ENCODE measurements around the gene CTDP1.

Gene CTDP1

GRCh38 chr18:79756143-79756500 is 76.5 kb downstream of the CTDP1 start:
- H3K4me3 ChIP-seq (ENCODE audit: low read depth, low read length), result no peak overlapping the region
- TF ChIP-seq, protein P1, sequence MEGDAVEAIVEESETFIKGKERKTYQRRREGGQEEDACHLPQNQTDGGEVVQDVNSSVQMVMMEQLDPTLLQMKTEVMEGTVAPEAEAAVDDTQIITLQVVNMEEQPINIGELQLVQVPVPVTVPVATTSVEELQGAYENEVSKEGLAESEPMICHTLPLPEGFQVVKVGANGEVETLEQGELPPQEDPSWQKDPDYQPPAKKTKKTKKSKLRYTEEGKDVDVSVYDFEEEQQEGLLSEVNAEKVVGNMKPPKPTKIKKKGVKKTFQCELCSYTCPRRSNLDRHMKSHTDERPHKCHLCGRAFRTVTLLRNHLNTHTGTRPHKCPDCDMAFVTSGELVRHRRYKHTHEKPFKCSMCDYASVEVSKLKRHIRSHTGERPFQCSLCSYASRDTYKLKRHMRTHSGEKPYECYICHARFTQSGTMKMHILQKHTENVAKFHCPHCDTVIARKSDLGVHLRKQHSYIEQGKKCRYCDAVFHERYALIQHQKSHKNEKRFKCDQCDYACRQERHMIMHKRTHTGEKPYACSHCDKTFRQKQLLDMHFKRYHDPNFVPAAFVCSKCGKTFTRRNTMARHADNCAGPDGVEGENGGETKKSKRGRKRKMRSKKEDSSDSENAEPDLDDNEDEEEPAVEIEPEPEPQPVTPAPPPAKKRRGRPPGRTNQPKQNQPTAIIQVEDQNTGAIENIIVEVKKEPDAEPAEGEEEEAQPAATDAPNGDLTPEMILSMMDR (conservative IDR thresholded peaks at IDR 0.05; ENCODE audit: low read depth, low read length), result no peak
- no peak for DNase-seq (ENCODE audit: low read depth)

DNA sequence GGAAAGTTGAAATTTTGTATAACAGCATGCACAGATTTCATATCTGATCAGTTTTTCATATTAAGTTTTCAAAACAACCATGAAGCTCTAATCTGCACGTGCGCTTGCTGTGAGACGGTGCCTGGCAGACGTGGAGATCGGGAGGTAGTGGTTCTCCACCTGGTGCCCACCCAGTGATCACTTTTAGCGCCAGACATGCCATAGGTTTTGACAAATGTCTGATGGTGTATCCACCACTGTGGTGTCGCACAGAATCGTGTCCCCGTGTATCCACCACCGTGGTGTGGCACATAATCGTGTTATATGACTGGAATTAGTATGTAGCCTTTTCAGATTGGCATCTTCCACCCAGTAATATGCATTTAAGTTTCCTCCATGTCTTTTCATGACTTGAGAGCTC is 77.2 kb downstream of the CTDP1 start:
- TF ChIP-seq, protein P1 (conservative IDR thresholded peaks at IDR 0.05; ENCODE audit: low read depth, low read length), result no peak
- no peak overlapping the region for H3K4me3 ChIP-seq (ENCODE audit: low read depth, low read length)
- no peak for DNase-seq (ENCODE audit: low read depth)

DNA sequence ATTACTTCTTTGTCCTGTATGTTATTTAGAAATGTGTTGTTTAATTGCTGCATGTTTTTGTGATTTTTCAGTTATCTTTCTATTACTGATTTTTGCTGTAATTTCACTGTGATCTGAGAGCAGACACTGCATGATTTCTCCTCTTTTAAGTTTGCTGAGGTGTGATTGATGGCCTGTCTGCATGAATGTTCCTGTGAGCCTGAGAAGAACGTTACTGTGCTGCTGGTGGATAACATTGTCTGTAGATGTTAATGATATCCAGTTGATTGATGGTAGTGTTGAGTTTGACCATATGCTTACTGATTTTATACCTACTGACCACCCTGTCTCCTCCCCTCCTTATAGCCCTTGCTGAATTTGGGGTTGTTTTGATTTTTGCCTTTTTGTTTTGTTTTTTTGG is 80.7 kb downstream of the CTDP1 start:
- no peak for DNase-seq (ENCODE audit: low read depth)

DNA sequence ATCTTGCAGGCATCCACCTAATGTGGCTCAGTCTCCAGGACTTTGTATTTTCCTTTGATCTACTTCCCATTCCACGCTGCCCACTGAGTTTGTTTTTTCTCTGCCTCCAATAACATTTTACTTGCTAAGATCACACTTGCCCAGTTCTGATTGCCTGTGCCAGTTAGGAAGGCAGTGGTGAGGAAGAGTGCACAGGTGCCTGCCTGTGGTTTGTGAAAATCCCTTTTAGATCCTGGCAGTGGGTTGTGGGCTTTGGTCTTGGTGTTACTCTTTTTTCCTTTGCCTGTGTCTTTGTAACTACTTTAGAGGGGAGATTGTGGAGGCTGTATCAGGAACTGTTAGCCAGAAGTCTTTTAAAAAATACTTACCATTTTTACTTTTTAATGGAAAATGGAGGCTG is 81.3 kb downstream of the CTDP1 start:
- TF ChIP-seq, protein P1 (conservative IDR thresholded peaks at IDR 0.05; ENCODE audit: low read depth, low read length), result no peak
- no peak for DNase-seq (ENCODE audit: low read depth)
- no peak overlapping the region for H3K4me3 ChIP-seq (ENCODE audit: low read depth, low read length)

More for the DNA sequence above, 80.7 kb downstream of the CTDP1 start:
- no peak overlapping the region for H3K4me3 ChIP-seq (ENCODE audit: low read depth, low read length)
- TF ChIP-seq, protein P1 (conservative IDR thresholded peaks at IDR 0.05; ENCODE audit: low read depth, low read length), result no peak

DNA sequence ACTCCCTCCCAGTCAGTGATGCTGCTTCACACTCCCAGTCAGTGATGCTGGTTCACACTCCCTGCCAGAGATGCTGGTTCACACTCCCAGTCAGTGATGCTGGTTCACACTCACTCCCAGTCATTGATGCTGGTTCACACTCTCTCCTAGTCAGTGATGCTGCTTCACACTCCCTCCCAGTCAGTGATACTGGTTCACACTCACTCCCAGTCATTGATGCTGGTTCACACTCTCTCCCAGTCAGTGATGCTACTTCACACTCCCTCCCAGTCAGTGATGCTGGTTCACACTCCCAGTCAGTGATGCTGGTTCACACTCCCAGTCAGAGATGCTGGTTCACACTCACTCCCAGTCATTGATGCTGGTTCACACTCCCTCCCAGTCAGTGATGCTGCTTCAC is 83.8 kb downstream of the CTDP1 start:
- no peak overlapping the region for H3K4me3 ChIP-seq (ENCODE audit: low read depth, low read length)
- no peak for DNase-seq (ENCODE audit: low read depth)
- TF ChIP-seq, protein P1 (conservative IDR thresholded peaks at IDR 0.05; ENCODE audit: low read depth, low read length), result no peak

- no peak for DNase-seq (ENCODE audit: low read depth)
- TF ChIP-seq, protein P1 (conservative IDR thresholded peaks at IDR 0.05; ENCODE audit: low read depth, low read length), result no peak
- H3K4me3 ChIP-seq (ENCODE audit: low read depth, low read length), result no peak overlapping the region
Observed at GRCh38 chr18:79764131-79764530, 84.5 kb downstream of the CTDP1 start.

GRCh38 chr18:79765491-79766245 is 86.1 kb downstream of the CTDP1 start:
- TF ChIP-seq, protein P1 (conservative IDR thresholded peaks at IDR 0.05; ENCODE audit: low read depth, low read length), result no peak
- DNase-seq (ENCODE audit: low read depth), result no peak

More at GRCh38 chr18:79765491-79766245, 86.1 kb downstream of the CTDP1 start:
- no peak overlapping the region for H3K4me3 ChIP-seq (ENCODE audit: low read depth, low read length)

Data from choroid plexus epithelial cell (primary cell).